ENCODE results near the gene AP5S1. TPM values are rescaled to one million over a fixed set of nuclear protein-coding genes. Genes with fewer than 3 reads are reported as not detected.

AP5S1 gene
- total and polyA plus RNA-seq, 10 of the 15 experiments (the other 5 are each of a cell fraction or from before 2014, with no cell fraction given): 3.8 to 13.2 (median 7.8) TPM

DNA sequence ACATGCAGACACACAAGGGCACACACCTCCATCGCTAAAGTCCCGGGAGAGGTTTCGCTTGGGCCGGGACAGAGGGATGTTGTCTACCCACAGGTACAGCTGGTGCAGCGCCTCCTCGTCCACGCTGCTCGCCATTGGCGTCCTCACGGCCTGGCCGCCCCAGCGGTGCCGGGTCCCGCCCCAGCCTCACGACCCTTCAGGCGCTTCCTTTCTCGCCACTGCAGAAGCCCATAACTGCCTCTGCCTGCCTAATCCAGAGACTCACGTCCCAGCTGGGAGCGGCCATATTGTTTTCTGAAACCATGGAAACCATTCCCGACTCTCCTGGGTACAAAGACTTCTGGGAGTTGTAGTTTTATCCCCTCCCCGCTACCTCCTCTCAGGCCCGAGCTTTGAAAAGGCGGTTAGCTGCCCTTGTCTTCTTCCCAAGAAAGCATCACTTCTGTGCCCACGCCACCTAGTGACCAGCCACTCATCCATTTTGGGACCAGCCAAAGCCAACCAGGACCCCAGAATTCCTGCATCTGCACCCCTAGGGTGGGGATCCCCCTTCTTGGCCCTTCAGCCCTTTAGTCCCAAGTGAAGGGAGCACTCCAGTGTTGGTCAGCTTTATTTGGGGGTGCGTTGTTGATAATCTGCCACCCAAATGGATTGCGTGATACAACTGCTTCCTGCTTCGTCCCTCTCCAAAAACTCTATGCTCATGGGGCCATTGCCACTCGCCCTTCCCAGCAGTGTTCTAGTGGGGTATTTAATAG lies 39.0 kb upstream of the AP5S1 start, which contains the start of gene SPEF1:
SPEF1 (minus strand) TSS at position 296 of the 758 bp plus-strand sequence; CDS start at position 135, 161 bp downstream.
- intact Hi-C loops (cut with micrococcal nuclease; ENCODE audit: unreplicated experiment): loop anchor here (5.0 to 10.0 kb wide), 2 partner anchors 64 to 233 kb away; partner anchors contain the start of gene RNF24
- Histone ChIP-seq H3K4me2 (ENCODE audit: control insufficient read depth, insufficient read depth) (peak within 1 kb of the TSS; percentile 85), H3K27me3 (replicated peaks in 1 of 2; ENCODE audit: control insufficient read depth in 2 of 2, insufficient read depth in 2 of 2, low read length in 1 of 2) (peaks cover 12 to 16% of the 10 kb centered on the region in 2 experiments), H3K79me2 (ENCODE audit: control insufficient read depth, insufficient read depth, low read length) (peaks cover 14% of the 10 kb centered on the region), H3K27ac (ENCODE audit: control insufficient read depth, insufficient read depth) (no peak within 1 kb of the TSS), H3K4me1 (ENCODE audit: control insufficient read depth, insufficient read depth, low read length) (peaks cover 25% of the 10 kb centered on the region), H4K20me1 (ENCODE audit: control insufficient read depth, insufficient read depth) (no peaks in the 10 kb centered on the region), H3K9ac (ENCODE audit: control insufficient read depth, insufficient read depth, low read length) (no peak within 1 kb of the TSS), H3K36me3 (ENCODE audit: control insufficient read depth in 2 of 2, insufficient read depth in 2 of 2, low read length in 1 of 2) (no peaks in the 10 kb centered on the region), H3K4me3 (0 out of 2 replicates have a peak within 1 kb of the TSS, but pooled peaks have one; percentile 46), H2AFZ (ENCODE audit: control insufficient read depth, low read depth, low read length) (peak within 1 kb of the TSS; percentile 13; the same call in 1 of the 2 replicates), H3K9me3 (replicated peaks; ENCODE audit: control insufficient read depth, insufficient read depth, low read length) (no peaks in the 10 kb centered on the region)
- 12% methylated on average over 28 of the region's 28 CpGs for WGBS (ENCODE audit: insufficient coverage, insufficient replicate concordance, low lambda C conversion rate, missing lambda C conversion rate)
- no TSS peak for BruUV-seq (replicated peaks)
- ChIA-PET SMC1A (ENCODE audit: uncharacterized antibody, unreplicated experiment) (interaction anchor here (0.9 to 1.2 kb wide), 4 partner anchors 39 to 105 kb away, joined by 3 to 6 read pairs (median 4); partner anchors contain the start of gene AP5S1), RAD21 (ENCODE audit: unreplicated experiment) (interaction anchor here (0.7 to 1.2 kb wide), 5 partner anchors 12 to 105 kb away, joined by 3 to 5 read pairs (median 4); partner anchors contain the start of genes ADISSP and AP5S1), CTCF (interaction anchor here (0.7 to 1.7 kb wide), 9 partner anchors 13 to 304 kb away, joined by 3 to 6 read pairs (median 5); partner anchors contain the start of genes ADISSP and AP5S1), POLR2A (interaction anchor here (1.0 kb wide), 1 partner anchor 39 kb away, joined by 3 read pairs; the partner anchor contains the start of gene AP5S1)
- FAIRE-seq (peak; percentile 86), DNase-seq (ENCODE audit: low read depth, low spot score) (peak; percentile 33), ATAC-seq (peak; percentile 84)
- in situ Hi-C loops (cut with MboI): loop anchor here (5.0 kb wide), 1 partner anchor 306 kb away; no protein-coding TSS in a partner anchor
- TF ChIP-seq BACH1 (IDR thresholded peaks at IDR 0.05; ENCODE audit: borderline replicate concordance) (no peak), RFX5 (IDR thresholded peaks at IDR 0.05; ENCODE audit: low read depth, low read length) (no peak), ZNF217 (IDR thresholded peaks at IDR 0.05) (no peak), CREM (IDR thresholded peaks at IDR 0.05; ENCODE audit: low read depth) (peak; percentile 22; the same call in 1 of the 2 replicates), IKZF2 (IDR thresholded peaks at IDR 0.05) (0 out of 4 replicates have a peak, but pooled peaks of 1 of the 2 experiments have one; percentile 45), YY1 (IDR thresholded peaks at IDR 0.05; ENCODE audit: low read depth, low read length) (peak; percentile 99), ZNF384 (IDR thresholded peaks at IDR 0.05; ENCODE audit: borderline replicate concordance, low read depth, low read length) (no peak), BHLHE40 (IDR thresholded peaks at IDR 0.05; ENCODE audit: borderline replicate concordance in 1 of 2, low read depth in 2 of 2, low read length in 1 of 2) (no peak), ZBTB11 (CRISPR knock-in tag; IDR thresholded peaks at IDR 0.05) (no peak), NKRF (conservative IDR thresholded peaks at IDR 0.05) (peak; percentile 96), LARP7 (IDR thresholded peaks at IDR 0.05) (0 out of 2 replicates have a peak, but pooled peaks have one; percentile 11)
- TF ChIP-seq, protein P1, sequence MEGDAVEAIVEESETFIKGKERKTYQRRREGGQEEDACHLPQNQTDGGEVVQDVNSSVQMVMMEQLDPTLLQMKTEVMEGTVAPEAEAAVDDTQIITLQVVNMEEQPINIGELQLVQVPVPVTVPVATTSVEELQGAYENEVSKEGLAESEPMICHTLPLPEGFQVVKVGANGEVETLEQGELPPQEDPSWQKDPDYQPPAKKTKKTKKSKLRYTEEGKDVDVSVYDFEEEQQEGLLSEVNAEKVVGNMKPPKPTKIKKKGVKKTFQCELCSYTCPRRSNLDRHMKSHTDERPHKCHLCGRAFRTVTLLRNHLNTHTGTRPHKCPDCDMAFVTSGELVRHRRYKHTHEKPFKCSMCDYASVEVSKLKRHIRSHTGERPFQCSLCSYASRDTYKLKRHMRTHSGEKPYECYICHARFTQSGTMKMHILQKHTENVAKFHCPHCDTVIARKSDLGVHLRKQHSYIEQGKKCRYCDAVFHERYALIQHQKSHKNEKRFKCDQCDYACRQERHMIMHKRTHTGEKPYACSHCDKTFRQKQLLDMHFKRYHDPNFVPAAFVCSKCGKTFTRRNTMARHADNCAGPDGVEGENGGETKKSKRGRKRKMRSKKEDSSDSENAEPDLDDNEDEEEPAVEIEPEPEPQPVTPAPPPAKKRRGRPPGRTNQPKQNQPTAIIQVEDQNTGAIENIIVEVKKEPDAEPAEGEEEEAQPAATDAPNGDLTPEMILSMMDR (IDR thresholded peaks at IDR 0.05 in 2 of 3, conservative IDR thresholded peaks at IDR 0.05 in 1 of 3; ENCODE audit: control insufficient read depth in 2 of 3, extremely low read depth in 1 of 3, insufficient read depth in 1 of 3, low read depth in 3 of 3, low read length in 3 of 3): peak in 2 of 3 experiments; percentile 18 to 33; a peak in 2 of 6 replicates
